ENCODE measurements around the gene PAMR1.

PAMR1 gene

DNA sequence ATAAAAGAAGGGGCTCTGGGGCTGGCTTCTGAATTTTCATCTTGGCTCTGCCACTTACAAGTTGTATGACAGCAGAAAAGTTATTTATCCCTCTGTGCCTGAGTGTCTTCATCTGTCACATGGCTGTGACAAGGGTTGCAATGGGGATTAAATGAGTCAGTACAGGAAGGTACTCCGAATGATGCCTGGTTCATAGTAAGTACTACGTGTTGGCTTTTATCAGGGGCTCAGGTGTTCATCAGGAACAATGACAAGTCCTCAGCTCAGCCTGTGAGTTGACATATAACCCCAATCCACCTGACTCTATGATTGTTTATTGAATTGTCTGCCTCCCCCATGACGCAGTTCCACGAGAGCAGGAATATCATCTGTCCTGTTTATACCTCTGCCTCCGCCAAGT, 45.7 kb downstream of the PAMR1 start:
- no peak overlapping the region for H3K4me3 ChIP-seq (replicated peaks; ENCODE audit: low read depth, low read length)
- DNase-seq (ENCODE audit: low read depth): no peak
- no peak for TF ChIP-seq CTCF (IDR thresholded peaks at IDR 0.05; ENCODE audit: low read length, missing control alignments)

DNA sequence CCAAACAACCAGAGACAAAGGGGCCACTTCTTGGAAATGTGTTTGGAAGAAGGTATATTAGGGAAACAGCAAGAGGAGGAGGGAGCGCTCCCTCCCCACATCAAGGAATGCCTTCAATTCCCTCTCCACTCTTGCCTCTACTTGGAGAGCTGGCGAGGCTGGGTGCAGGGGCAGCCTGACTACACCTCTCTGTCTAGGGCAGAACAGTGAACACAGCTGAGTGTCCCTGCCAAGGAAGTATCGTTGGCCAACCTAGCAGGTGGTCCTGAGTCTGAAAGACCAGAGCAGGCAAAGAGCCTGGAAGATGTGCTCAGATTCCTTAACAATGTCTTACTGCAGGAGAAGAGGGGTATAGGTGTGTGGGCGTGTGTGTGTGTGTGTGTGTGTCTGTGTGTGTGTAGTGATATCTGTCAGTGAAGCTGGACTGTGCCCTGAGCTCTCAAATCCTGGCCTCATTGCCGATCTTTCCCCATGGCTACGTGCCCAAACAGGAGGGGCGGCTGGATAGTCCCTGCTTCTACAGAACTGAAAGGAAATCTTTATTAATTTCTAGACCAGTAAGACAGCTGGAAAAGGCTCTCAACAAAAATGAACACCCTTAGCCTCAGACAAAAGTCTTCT, 46.8 kb downstream of the PAMR1 start:
- TF ChIP-seq CTCF (IDR thresholded peaks at IDR 0.05; ENCODE audit: low read length, missing control alignments): no peak
- DNase-seq (ENCODE audit: low read depth): no peak
- H3K4me3 ChIP-seq (replicated peaks; ENCODE audit: low read depth, low read length): no peak overlapping the region

GRCh38 chr11:35477901-35478300, 47.5 kb downstream of the PAMR1 start:
- no peak overlapping the region for H3K4me3 ChIP-seq (replicated peaks; ENCODE audit: low read depth, low read length)
- no peak for TF ChIP-seq CTCF (IDR thresholded peaks at IDR 0.05; ENCODE audit: low read length, missing control alignments)
- DNase-seq (ENCODE audit: low read depth): no peak

- TF ChIP-seq CTCF (IDR thresholded peaks at IDR 0.05; ENCODE audit: low read length, missing control alignments): no peak
- no peak for DNase-seq (ENCODE audit: low read depth)
- no peak overlapping the region for H3K4me3 ChIP-seq (replicated peaks; ENCODE audit: low read depth, low read length)
These were observed 50.7 kb downstream of the PAMR1 start for GRCh38 chr11:35474688-35475087.

GRCh38 chr11:35473795-35474374, 51.5 kb downstream of the PAMR1 start:
- H3K4me3 ChIP-seq (replicated peaks; ENCODE audit: low read depth, low read length): no peak overlapping the region
- DNase-seq (ENCODE audit: low read depth): no peak
- no peak for TF ChIP-seq CTCF (IDR thresholded peaks at IDR 0.05; ENCODE audit: low read length, missing control alignments)

DNA sequence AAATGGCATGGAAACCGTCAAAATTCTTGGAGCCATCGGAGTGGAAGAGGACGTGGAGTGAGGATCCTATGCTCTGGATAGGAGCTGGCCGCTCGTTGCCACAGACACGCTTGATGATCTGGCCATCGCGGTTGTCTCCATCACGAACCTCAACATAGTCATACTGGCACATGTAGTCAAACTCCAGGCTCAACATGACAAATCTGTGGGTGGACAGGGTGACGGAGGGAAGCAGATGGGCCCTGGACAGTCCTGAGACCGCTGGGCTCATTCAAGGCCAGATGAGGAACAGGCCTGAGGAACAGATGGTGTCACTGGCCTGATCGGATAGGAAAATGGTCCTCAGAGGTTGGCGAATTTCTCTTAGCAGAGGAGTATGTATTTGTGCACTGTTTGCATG, 54.8 kb downstream of the PAMR1 start:
- no peak for TF ChIP-seq CTCF (IDR thresholded peaks at IDR 0.05; ENCODE audit: low read length, missing control alignments)
- DNase-seq (ENCODE audit: low read depth): no peak
- no peak overlapping the region for H3K4me3 ChIP-seq (replicated peaks; ENCODE audit: low read depth, low read length)

DNA sequence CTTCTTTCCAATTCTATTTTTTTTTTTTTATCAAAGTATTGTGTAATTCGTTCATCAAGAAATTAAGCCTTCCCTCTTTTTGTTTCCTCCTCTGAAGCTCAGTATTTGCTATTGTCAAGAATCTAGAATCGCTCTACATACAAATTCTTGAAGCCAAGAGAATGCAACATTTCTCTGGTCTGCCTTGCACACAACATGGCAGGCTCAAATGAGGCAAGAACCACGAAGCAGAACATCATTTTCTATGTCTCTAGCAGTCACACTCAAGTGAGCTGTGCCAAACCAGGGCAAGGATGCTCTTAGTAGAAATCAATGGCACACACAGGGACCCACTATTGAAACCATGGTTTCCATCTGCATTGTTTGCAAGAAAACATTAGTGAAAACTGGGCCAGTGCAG, 59.4 kb downstream of the PAMR1 start:
- no peak for TF ChIP-seq CTCF (IDR thresholded peaks at IDR 0.05; ENCODE audit: low read length, missing control alignments)
- H3K4me3 ChIP-seq (replicated peaks; ENCODE audit: low read depth, low read length): no peak overlapping the region

More for the DNA sequence above, 59.4 kb downstream of the PAMR1 start:
- DNase-seq (ENCODE audit: low read depth): no peak

Measured in fibroblast of pulmonary artery (primary cell).